Left cardiac atrium (tissue), 4 donors: ENCODE measurements around the gene MED12L. TPM values are rescaled to one million over a fixed set of nuclear protein-coding genes. Genes with fewer than 3 reads are reported as not detected.

Experiments used
- ATAC-seq, 2 donors: fragments of 200-7000 bp; cut with Tn5 transposase; one replicate each; pipeline ENCODE4 v1.9.1; 2020; ENCODE audit warnings: mild to moderate bottlenecking in 2 of 2, moderate library complexity in 2 of 2
- DNase-seq: peaks from one replicate; pipeline ENCODE4 v3.0.0-alpha.2; 2020
- intact Hi-C, 2 donors: fragments of 100-400 bp; cut with DNase I; formaldehyde crosslinking; loops; one replicate each; pipeline versions ENCODE4 v1.14.1 to v1.15.1; 2022 to 2023
- total RNA-seq, 2 donors: library from RNA; stranded (reverse); fragmentation: NEBNext Ultra II Directional; extraction: Animal tissue kit (Norgen Biotek cat#: 25700); gene quantifications; one replicate each; pipeline ENCODE4 v1.2.1, GENCODE V29; 2021
- donor health status: DM: no; HTN: yes; CAD: no.
- donor health status: DM: no; HTN: yes; CAD: no; lungs with severe emphysema.
- donor health status: DM: yes; HTN: yes; CAD: no.
- donor health status: Dilated cardiomyopathy.

MED12L gene
- total RNA-seq, 2 donors from 2014 or later: 0.44 to 0.50 TPM

DNA sequence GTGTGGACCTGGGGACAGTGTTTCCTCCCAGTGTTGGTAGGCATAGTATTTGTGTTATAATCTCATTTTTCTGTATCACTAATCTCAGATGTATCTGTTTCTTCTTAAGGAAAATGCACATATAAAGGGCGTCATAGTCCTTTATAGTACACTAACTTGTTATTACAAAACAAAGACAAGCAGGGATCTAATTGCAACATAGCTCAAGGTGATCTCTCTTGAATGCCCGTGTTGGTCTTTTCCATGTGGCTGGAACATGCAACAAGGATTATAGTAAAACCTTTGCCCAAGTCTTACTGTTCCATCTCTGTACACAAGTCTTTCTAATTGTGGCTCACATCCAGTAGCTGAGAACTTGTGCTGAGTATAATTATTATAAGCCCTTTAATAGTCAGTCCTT lies 234.7 kb downstream of the MED12L start:
- no peak for DNase-seq
- intact Hi-C loops: no loop called here
- ATAC-seq: peak in 1 of 2 donors; percentile 44

DNA sequence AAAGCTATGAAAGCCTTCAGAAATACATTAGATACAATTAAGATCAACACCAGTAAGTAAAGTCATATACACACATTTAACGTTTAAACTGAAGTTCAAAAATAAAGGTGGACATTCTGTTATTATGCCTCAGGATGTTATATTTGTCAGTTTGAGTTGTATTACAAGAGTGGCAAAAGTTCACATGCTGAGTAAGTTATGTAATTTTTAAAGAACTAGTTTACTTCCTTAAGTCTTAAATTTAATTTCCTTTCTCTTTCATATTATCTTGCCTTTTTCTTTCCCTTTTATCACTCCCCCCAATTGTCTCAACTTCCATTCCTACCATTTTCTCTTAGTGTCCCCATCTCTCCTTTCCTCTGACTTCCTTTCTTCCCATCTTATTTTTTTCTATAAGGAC lies 236.1 kb downstream of the MED12L start:
- intact Hi-C loops: no loop called here
- DNase-seq (no peak), ATAC-seq (no peak)

DNA sequence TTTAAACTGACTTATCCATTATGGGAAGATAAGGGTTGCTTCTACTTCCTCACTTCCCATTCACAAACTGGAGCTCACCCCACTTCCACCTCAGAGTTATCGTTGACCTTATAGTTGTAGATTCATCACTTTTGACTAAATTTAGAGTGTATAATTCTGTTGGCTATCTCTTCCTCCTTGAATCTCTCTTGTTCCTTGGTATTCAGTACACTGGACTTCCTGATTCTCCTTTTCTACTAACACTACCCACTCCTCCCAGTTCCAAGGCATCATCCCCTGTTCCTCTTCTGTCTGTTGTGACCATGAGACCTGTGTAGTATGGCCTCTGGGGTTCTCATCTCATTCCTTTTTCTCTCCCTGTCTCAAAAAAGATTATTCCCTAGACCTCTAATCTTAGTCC lies 237.0 kb downstream of the MED12L start:
- no peak for DNase-seq
- intact Hi-C loops: no loop called here
- ATAC-seq: peak in 1 of 2 donors; percentile 25

DNA sequence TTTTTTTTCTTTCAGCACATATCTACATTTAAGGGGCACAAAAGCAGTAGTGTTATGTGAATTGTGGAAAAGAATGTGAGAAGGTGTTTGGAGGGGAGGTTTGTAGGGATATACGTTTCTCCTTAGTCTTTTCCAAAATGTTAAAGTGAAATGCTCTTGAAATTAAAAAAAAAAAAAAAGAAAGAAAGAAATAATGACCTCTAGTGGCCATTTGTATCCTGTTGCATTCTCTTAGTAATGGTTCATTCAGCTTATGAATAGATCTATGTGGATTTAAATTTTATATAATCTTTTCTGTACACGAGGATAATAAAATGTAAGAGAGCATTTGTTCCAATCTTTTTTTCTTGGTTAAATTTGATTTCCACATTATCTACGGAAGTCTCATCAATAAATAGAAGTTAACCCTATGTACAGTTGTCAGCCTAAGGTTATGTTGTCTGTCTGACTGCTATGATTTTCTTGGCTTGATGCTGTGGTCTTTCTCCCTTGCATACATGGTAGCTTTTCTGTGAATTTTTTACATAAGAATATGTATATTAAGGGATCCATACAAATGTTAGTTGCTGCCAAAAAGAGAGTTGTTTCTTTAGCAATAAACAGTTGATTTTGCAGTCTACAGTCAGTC lies 242.2 kb downstream of the MED12L start:
- ATAC-seq (peak in 1 of 2 donors; percentile 44), DNase-seq (no peak)
- intact Hi-C loops: no loop called here

DNA sequence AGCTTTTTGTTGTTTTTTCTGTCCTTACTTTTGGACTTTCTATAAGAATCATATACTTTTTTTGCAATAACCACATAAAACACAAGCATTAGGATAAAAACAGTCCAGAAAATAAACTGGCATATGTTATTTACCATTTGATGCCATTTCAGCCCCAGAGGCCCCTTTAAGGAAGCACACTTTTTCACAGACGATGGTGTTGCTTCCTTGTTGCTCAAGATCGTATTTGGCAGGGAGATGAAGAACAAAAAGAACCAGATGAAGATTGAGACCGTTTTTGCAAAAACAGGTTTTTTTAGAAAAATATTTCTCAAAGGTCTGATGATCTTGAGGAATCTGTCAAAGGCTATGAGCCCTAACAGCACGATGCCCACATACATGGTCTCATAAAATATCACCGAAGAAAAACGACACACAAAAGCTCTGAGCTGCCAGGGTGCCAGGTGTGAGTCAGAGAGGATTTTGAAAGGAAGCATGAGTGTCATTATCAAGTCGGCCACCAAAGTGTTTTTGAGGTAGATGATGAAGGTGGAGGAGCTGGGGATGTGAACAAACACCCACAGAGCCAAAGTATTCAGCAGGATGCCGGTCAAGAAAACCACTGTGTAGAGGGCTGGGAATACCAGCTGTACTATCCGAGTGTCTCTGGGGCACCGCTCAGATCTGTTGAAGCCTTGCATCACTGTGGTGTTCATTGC lies 243.0 kb downstream of the MED12L start:
- ATAC-seq: peak in 1 of 2 donors; percentile 53
- DNase-seq: peak; percentile 20
- intact Hi-C loops: no loop called here

DNA sequence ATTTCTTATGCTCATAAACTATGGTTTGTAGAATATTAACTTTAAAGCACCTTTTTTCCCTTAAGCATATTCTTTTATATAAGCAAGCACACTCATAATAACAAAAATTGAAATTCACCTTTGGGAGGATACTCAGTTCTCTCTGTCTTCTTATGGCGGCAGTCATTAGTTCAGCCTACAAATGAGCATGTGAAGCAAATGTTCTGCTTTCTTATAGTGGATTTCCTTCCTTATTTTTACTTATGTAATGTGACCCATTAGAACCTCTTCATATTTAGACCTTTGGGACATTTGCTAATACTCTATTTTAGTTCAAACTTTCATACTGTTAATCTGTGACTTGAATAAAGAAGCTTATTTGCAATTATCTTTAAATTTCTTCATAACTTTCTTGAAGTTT lies 243.9 kb downstream of the MED12L start, which contains the start of gene P2RY13:
P2RY13 (minus strand) TSS at position 187 of the 400 bp plus-strand sequence; CDS start at position 166, 21 bp downstream.
- ATAC-seq: peak in 1 of 2 donors; percentile 19
- intact Hi-C loops: no loop called here
- no peak for DNase-seq

DNA sequence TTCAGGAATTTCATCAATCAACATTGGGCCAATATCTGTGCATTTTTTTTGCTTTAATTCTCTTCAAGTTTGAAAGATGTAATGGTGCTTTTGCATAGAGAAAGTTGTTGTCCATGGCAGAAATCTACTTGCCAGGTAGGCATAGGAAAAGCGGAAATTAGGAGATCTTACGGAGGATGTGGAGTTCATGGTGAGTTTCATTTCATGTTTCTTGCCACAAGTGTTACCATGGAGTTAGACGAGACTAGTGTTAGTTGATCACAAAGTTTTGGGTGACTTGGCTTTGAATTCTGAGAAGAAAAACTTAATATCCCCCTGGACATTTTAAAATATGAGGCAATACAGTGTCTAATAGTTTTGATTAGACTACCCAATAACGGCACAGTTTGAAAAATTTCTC lies 244.9 kb downstream of the MED12L start:
- DNase-seq (no peak), ATAC-seq (no peak)
- intact Hi-C loops: no loop called here

DNA sequence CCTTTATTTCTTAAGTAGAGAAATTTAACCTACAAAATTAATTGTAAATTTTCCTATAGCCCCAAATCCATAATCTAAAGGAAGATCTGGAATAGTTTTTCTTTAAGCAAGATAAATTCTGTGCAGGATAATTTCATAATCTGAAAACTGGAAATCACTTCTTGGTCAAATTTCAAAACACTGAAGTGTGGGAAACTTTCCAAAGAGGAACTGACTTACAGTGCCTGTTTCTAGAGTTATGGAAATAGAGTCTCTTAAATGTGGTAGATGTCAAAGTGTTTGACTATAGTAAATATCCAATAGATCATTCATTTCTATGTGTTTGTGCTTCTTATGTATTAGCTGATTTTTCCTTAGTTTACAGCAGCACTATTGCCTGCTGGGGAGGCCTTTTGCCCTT lies 245.4 kb downstream of the MED12L start:
- intact Hi-C loops: no loop called here
- ATAC-seq (peak in 1 of 2 donors; percentile 27), DNase-seq (no peak)

DNA sequence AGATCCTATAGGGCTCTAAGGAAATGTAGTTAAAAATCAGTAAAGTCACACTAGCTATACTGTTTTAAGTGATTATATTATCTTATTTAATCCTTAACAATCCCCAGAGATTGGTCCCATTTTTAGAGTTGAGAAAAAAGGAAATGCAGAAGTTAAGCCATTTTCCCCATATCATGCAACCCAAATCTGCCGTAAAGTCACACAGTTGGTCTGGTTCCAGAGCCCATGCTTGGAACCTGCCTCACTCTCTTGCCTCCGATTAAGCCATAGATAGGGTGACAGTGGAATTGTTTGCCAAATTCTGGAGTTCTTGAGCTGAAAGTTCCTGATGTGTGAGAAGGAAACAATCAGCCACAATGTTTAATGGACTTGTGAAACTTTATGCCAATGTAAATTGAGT lies 246.2 kb downstream of the MED12L start:
- no peak for DNase-seq
- no peak for ATAC-seq
- intact Hi-C loops: no loop called here

DNA sequence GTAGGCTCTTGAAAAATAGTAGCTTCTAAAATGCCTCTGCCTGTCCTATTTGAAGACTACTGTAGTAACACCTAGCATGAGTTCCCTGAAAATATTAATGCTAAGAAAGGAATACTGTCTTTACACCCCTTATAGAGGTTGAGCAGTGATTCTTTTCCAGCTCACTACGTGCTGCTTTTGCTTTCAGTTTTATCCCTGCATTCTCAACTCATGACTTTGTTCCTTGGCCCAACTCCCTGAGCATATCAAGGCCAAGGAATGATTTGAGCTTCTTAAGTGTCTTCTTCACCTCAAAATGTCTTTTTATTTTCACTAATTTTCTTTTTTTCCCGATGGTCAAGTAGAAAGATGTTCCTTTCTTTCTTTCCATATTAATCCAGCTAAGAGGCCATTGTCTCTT lies 260.4 kb downstream of the MED12L start:
- peak; percentile 76 to 87 for ATAC-seq
- intact Hi-C loops: no loop called here

DNA sequence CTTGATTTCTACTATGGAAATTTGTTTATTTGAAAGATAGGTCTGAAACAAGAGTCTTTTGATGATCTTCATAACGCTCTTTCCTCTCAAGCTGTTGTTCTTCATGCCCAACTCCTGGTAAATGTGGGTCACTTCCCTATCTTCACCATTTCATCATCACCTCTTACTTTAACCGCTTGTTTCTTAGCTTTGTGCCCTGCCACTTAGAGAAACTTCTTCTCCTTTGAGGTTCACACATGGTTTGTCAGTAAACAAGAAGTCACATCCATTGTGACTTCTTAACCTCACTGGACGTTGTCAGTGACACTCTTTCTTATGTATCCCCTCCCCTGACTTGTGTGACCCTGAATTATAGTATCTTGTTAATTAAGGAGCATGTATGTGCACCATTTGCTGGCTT lies 260.8 kb downstream of the MED12L start:
- DNase-seq (no peak), ATAC-seq (peak; percentile 23 to 56)
- intact Hi-C loops: no loop called here

More for the DNA sequence above, 260.4 kb downstream of the MED12L start:
- DNase-seq: no peak

DNA sequence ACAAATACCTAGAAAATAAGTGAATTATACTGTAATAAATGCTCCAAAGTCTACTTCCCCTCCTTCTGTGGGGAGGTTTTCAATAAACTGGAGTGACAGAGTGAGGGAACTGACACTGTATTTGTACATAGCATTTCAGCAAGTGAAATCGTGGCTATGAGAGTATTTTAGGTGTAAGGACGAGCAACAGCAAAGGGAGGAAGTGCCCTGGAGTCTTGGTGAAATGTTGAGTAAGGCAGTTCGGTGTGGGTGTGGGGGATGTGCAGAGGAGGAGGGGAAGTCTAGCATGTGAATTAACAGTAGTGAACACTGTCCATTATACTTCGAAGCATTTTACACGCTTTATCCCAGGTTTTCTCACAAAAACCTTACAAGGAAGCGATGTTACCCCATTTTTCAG lies 262.0 kb downstream of the MED12L start:
- ATAC-seq: peak; percentile 27 to 73
- intact Hi-C loops: no loop called here

DNA sequence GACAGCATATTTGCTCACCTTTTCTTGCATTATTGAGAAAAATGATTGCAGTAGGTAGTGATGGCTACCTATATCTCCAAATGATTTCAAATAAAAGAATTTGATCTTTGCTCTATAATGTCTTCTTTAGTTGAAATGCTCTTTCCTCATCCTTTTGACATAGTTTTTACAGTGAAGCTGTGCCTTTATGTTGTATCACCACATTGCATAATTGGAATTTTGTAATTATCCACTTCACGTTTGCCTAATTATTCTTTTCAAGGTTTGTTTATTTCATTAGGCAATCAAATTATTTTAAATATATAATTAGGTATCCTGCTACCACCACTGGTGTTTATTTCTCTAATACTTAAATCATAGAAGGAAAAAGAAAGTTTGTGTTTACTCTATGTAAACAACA lies 265.2 kb downstream of the MED12L start:
- intact Hi-C loops: no loop called here
- ATAC-seq (no peak), DNase-seq (no peak)

More for the DNA sequence above, 262.0 kb downstream of the MED12L start:
- DNase-seq: no peak

DNA sequence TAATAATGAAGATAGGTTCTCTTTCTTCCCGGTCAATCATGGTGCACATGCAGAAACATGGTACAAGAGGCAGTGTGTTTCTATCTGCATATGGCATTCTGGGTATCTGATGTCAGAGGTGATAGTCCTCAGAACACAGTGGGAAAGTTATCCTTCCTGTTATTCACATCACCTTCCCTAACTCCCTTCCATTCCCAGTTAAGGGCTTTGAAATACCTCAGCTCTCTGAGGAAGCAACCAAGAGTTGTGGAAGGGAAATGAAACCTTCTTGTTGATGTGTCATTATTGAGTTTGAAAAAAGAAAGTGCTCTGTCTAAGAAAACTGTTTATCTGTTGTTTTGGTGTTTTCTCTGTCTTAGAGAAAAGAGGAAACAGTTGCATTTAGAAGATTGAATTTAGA lies 265.8 kb downstream of the MED12L start:
- ATAC-seq (no peak), DNase-seq (no peak)
- intact Hi-C loops: no loop called here

DNA sequence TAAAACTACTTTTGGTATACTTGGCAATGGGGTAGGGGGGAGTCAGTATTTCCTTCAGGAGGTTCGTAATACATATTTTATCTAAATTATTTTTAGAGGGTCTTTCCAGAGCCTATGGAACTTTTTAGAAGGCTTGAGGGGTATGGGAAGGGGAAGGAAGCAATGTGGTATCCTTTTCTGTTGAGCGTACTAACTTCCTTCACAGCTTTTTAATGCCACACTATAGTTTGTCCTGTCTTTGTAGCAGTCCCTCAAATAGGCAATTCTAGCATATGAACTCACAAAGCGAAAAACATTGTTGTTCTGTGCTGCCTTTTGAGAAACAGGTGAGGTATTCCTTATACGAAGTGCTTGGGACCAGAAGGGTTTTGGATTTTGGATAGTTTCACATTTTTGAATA lies 266.2 kb downstream of the MED12L start:
- intact Hi-C loops: no loop called here
- ATAC-seq: no peak
- DNase-seq: no peak

DNA sequence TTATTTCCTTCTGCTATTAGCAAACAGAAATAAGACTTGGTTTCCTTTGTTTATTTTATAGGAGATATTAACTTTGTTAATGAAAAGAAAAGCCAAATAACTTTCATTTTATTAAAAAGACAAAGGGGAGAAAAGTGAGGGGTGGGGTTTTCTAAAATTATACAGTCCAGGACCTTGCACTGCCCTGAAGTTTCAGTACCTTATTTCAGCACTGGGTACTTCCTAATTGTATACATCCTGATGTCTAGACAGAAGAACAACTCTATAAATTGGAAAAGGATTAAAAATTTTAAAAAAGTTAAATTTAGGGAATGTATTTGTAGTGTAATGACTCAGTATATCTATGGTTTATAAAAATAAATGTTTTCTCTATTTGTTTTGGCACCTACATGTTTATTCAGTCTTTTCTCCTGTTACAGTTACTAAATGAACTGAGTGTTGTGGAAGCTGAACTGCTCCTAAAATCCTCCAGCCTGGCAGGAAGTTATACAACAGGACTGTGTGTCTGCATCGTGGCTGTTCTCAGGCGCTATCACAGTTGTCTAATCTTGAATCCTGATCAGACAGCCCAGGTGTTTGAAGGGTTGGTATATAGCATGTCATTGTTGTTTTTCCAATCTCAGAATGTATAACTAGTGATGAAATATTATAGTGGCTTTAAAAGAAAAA lies 271.5 kb downstream of the MED12L start:
- no peak for DNase-seq
- intact Hi-C loops: no loop called here
- peak in 1 of 2 donors; percentile 80 for ATAC-seq

DNA sequence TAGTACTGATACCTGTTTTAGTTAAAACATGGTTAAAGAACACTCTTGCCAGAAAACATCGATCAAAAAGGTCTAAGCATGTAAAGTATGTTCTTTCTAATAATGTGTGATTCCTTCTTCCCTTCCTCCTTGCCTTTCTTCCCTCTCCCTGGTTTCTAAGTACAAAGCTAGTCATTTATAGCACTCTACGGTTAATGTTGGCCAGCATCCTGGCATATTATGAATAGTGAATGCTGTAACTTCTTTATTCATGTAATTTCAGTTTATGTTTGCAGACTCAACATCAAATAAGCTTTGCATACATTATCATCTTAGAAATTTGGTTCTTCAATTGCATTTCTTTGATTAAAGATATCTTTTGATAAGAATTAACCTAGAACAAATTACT lies 272.0 kb downstream of the MED12L start:
- intact Hi-C loops: no loop called here
- DNase-seq: no peak
- no peak for ATAC-seq

DNA sequence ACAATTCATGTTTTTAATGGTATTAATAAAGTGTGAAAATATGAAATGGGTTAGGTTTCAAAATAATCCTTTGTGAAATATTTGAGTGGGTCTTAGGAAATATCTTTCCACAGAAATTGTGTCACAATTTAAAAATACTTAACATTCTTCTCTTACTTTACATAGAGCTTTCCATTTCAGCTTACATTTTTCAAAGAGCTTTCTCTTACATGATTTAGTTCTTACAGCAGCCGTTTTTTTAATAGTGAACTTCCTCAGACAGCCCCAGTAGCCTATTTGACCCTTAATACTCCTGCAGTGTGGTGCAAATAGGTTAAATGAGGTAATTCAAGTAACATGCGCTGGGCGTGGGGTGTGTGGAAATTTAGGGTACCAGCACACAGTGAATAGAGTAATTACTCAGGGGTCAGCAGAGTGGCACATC lies 277.3 kb downstream of the MED12L start:
- ATAC-seq (peak; percentile 55 to 63), DNase-seq (no peak)
- intact Hi-C loops: no loop called here

DNA sequence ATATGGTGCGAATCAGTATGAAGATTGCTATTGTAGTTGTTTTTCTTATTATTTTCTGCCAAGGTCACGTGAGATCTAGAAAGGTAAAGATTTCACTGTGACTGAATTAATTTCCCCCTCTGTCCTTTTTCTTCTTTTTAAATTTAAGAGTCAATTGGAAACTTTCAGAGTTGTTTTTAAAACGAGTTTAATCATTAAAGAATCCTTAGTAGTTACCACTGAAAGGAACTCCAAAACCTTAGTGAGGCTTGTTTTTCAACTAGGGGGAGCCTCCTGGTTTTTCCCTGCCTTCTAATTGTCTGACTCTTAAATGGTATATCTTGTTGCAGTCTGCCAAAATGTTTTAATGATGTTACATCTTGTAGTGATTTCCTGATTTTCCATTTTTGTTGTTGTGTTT lies 281.5 kb downstream of the MED12L start:
- DNase-seq (no peak), ATAC-seq (no peak)
- intact Hi-C loops: no loop called here

DNA sequence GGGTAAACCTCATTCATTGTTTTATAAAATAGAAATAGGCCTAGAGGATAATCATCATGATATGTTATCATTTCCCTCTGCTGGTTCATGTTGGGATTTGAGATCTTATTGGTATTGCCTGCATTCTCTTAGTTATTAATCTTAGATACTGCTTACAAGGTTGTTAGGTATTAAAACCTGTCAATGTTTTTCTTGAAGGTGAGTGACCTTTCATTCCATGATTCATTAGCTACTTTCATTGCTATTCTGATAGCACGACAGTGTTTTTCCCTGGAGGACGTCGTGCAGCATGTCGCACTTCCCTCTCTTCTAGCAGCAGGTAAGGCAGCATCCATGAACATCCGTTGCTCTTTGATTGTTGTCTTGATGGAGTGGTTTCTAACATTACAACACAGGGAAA lies 282.0 kb downstream of the MED12L start:
- intact Hi-C loops: no loop called here
- ATAC-seq (no peak), DNase-seq (no peak)
